Measurements from ENCODE around the gene RCC1.

DNA sequence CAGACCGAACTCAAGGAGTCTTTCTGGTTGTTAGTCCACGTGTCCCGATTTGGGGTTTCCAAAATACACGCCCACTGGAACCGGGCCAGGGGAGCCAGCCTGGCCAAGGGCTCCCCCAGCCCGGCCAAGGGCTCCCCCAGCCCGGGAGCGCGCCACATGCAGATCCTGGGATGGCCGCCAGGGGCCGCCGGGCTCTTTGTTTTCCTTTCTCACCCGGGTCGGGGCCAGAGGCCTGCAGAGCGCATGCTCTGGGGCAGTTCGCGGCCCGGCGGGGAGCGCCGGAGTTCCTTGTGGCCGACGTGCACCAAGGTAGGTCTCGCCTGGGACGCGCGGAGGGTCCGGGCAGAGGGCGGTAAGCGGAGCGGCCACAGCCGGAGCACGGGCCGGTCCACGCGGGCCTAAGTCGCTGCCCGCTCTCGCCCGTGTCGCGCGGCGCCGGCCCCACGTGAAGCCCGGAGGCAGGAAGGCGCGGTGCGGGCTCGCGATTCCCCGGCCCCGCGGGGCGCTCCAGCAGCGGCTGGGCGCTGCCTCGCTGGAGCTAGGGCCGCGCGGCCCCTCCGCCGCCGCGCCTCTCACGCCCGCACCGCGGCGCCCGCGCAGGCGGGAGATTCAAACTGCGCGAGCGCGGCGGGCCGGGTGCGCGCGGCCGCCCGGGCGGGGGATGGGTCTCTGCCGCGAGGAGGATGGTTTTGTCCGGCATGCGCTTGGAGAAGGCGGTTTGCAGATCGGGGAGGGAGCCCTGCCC lies 12.3 kb downstream of the RCC1 start:
- TF ChIP-seq, protein P1, sequence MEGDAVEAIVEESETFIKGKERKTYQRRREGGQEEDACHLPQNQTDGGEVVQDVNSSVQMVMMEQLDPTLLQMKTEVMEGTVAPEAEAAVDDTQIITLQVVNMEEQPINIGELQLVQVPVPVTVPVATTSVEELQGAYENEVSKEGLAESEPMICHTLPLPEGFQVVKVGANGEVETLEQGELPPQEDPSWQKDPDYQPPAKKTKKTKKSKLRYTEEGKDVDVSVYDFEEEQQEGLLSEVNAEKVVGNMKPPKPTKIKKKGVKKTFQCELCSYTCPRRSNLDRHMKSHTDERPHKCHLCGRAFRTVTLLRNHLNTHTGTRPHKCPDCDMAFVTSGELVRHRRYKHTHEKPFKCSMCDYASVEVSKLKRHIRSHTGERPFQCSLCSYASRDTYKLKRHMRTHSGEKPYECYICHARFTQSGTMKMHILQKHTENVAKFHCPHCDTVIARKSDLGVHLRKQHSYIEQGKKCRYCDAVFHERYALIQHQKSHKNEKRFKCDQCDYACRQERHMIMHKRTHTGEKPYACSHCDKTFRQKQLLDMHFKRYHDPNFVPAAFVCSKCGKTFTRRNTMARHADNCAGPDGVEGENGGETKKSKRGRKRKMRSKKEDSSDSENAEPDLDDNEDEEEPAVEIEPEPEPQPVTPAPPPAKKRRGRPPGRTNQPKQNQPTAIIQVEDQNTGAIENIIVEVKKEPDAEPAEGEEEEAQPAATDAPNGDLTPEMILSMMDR (IDR thresholded peaks at IDR 0.05; ENCODE audit: borderline replicate concordance, extremely low read depth, low read length, poor library complexity, severe bottlenecking), result peak; percentile 94
- TF ChIP-seq EZH2 (IDR thresholded peaks at IDR 0.05; ENCODE audit: borderline replicate concordance, low read depth, low read length, severe bottlenecking), result no peak
